Iris pigment epithelial cell (primary cell): ENCODE measurements around the gene SP110.

Experiments used
- DNase-seq: peaks from one replicate; pipeline ENCODE4 v3.0.0-alpha.2; 2011; ENCODE audit warnings: low read depth

SP110 gene

DNA sequence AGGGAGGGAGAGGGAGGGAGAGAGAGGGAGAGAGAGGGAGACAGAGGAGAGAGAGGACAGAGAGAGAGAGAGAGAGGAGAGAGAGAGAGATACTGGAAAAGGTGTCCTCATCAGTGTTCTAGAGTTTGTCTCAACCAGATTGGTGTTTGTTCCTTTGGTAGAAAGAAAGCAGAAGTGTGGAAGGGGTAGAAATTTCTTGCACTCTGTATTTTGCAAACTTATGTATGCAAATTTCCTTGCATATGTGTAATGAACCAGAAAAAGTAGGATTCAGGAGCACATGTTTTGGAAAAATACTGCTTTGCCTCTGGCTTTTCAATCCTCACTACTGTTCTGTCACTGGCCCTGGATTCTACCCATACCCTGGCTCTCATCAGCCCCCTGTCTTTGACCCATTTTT, 4.7 kb upstream of the SP110 start:
- DNase-seq = no peak

DNA sequence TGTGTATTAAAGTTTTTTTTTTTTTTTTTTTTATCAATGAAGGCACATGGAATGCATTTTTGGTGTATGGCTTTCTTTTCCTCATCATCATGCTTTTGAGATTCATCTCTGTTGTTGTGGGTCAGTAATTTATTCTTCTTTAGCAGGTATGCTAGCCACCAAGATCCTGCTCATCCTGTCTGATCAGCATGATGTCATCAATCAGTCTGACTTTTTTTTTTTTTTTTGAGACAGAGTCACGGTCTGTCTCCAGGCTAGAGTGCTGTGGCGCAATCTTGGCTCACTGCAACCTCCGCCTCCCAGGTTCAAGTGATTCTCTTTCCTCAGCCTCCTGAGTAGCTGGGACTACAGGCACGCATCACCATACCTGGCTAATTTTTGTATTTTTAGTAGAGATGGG, 3.0 kb upstream of the SP110 start:
- DNase-seq = peak; percentile 66

DNA sequence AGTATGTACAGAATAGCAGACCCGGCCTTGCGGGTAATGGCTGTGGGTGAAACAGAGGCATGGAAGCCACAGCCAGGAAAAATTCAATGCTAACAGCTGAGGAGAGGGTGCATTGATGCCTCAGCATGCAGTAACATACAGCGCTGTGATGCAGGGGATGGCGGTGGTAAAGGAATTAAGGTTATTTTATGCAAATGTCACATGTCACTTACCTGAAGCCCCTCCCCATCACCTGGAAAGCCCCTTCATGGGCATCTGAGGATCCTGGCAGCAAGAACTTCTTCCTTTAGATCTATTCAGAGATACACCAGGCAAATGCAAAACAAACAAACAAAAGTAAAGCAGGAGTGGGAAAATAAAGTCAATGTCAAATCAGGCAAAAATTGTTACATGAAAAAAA, 1.7 kb upstream of the SP110 start:
- no peak for DNase-seq

DNA sequence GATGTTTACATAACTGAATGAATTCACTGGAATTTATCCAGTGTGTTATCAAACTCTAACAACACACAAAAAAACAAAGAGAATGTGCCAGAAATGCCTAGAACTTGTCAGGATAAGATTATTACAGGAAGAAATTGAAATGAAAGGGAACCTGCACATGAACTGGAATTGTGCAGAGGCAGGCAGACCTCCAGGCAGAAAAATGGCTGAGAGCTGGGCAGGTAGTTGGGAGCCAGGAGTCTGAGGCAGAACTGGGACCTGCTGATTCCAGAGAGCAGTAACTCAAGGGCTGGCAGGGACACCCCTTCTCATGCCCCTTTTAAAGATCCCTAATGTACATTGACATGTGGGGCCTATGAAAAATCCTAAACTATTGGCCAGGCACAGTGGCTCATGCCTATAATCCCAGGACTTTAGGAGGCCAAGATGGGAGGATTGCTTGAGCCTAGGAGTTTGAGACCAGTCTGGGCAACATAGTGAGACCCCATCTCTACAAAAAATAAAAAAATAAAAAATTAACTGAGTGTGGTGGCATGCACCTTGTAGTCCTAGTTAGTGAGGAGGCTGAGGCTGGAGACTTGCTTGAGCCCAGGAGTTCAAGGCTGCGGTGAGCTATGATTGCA, 674 bp upstream of the SP110 start:
- no peak for DNase-seq

DNA sequence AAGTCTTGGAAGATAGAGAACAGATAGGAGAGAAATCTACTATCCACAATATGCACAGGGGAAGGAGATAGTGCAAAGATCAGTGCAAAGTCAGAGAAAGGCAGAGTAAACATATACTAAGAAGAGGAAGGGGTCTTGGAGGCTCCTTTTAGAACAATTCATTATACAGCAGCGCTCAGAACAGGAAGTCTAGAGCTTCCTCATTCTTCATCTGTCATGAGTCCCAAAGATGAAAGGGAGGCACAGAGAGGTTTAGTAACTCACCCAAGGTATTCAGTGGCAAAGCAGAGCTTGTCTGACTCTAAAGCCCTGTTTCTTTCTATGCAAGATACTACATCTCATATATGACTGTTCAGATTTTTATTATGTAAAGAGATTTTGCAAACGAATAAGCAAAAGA, 1.4 kb downstream of the SP110 start:
- DNase-seq = no peak

GRCh38 chr2:230217424-230217823, 2.4 kb downstream of the SP110 start:
- DNase-seq = no peak

DNA sequence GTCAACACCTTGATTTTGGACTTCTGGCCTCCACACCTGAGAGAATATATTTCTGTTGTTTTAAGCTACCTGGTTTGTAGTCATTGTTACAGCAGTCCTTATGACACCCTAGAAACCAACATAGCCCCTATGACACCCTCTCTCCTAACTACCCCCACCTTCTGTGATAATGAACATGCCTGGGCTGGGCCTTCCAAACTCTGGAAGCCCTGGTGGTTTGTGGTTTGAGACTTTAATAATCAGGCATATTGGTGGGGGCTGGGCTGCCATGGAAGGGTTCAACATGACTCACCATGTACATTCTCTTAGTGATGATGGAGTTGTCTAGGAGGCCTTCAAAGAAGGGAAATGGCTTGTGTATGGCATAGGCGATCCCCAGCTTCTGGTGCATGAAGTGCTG, 3.3 kb downstream of the SP110 start:
- DNase-seq = no peak

GRCh38 chr2:230209422-230210051, 10.2 kb downstream of the SP110 start:
- no peak for DNase-seq

- DNase-seq = no peak
These were observed 11.2 kb downstream of the SP110 start for GRCh38 chr2:230208576-230208975.

- no peak for DNase-seq
These were observed 14.1 kb downstream of the SP110 start for GRCh38 chr2:230205721-230206120.

- DNase-seq = no peak
These were observed 14.8 kb downstream of the SP110 start for GRCh38 chr2:230205034-230205433.

DNA sequence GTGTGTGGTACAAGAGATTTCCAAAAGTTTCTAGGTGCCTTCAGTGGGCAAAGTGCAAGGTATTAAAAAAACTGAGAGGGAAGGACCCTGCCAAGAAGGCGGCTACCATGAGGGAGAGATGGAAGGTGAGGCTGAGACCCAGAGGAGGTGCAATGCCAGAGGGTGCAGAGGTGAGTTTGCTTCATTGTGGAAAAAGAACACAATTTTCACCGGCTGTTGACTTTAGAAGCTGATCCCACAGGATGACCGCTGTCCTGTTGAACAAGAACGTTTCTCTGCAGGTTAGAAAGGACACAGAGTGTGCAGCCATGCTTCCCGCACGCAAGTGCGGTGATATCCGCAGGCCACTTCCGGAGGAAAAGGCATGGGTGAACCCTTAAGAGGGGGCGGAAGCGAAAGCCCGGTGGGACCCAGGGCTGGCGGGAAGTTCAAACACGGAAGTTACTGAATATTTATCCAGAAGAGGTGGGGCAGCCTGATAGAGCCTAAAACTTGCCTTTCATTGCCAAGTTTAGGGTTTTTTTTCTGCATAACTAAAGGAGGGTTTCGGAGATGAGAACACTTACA, 16.6 kb downstream of the SP110 start:
- DNase-seq = no peak

DNA sequence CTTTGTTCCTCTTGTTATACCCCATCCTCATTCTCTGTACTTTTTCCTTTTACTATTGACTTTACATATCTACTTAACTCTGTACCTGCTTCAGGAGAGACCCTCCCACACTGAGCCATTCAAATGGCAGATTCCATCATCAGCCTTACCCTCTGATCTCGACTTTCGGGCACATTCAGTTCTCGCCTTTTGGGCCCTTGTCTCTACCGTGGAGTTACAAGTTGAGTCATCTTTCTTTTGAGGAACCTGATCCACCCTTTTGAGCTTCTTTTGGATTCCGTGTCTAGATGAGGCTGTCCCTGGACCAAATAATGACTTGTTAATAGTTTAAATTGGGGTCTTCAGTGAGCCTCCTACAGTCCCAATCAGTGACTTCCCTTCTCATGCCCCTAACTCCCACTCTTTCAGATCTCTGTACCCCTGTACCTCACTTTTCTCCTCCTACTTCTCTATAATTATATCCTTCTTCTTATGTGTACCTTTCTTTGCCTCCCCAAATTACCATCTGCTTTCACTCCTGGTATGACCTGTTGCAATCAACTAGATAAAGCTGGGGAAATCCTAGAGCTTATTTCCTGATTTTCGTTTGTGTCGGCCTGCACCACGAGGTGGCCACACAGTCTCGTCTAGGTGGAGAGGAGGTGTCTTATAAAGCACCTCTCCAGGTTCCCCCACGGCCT, 17.2 kb downstream of the SP110 start:
- no peak for DNase-seq

- DNase-seq = peak; percentile 70
These were observed 34.8 kb downstream of the SP110 start for GRCh38 chr2:230184727-230185578.

GRCh38 chr2:230181195-230181594, 38.6 kb downstream of the SP110 start:
- no peak for DNase-seq

- no peak for DNase-seq
These were observed 39.9 kb downstream of the SP110 start for GRCh38 chr2:230179907-230180306.

DNA sequence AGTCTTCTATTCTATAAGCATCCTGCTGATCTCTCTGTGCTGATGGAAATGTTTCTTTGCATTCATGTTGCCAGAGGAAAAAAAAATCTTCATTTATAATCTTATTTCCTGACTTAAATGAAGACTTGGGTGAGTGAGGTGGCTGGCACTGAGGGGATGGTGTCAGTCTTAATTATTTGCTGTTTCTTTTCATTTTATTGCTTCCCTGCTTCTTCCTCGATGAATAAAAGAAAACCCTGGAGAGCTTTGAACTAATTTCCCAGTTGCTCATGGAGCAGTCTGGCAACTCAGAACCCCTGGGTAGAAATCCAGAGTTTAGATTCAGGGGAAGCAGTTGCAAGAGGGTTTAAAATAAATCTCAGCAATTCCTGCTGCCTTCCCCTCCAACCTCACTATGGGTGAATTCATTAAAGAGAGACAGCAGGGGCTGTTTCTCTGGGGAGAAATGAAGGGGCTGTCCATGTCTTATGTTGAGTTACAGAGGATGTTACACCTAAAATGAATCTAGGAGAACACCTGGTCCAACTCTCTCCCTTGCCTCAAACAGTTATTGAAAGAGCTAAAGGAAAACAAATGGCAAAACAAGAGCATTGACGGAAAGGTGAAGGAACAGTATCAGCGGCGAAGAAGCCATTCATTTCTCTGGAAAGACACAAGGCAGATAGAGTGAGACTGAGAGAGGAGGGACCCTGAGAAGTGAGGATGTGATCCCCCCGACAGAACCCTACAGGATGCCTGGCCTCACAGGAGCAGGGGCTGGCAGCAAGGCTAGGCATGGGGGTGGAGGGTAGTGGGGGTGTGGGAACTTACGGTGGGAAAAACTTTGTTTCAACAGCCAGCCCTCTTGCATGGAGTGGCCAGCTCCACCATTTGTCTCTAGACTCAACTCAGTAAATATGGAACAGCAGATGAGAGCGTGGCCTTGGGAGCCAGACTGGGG, 41.0 kb downstream of the SP110 start:
- no peak for DNase-seq

GRCh38 chr2:230176996-230177395, 42.8 kb downstream of the SP110 start:
- no peak for DNase-seq

DNA sequence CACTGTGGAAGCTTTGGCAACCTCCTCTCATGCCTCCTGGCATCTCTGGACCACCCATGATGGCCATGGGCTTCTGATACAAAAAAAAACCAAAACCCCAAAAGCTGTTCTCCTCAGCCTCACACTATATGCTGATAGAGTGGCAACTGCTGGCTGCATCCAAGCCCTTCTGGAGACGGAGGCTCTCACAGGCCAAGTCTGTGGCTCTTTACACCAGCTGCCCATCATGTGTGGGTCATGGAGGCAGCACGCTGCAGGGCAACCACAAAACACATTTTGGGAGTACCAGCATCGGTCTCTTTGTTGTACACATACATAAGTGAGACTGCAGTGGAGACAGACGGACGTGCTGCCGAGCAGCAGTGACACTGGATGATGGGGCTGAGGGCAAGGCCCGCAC, 45.3 kb downstream of the SP110 start:
- DNase-seq = no peak

DNA sequence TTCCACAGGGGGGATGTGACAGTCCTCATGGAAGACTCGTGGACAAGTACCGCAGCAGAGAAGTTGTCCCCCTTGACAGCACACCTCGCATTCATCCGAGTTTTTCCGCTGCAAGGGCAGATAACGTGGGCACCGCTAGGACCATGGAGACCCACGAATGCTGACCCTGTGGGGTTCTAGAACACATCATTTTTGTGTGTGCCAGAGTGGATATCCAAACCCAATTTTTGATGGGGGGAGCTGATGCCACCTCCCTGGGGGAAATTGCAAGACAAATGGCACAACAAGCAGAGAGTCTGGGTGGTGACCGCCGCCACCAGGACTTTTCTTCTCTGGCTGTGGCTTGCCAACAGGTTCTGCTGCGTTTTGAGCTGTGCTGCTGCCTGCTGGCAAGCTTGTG, 46.9 kb downstream of the SP110 start:
- no peak for DNase-seq

DNA sequence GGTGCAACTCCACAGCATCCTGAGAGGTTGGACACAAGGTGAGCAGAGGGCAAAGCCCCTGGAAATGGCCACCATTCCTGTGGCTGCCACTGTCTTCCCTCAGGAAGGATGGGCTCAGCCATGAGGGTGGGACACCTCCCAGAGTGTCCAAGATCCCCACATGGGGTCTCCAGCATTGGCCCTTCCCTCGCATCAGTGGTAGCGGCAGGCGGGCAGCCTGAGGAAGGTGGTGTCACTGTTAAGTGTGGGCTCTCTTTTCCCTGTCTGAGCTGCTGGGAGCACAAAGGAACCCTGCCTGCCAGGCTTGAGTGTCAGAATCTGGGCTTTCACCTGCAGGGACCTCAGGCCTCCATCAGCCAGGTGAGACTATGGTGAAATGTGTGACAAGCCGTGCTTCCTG, 47.6 kb downstream of the SP110 start:
- DNase-seq = no peak
